ENCODE results near the gene MSANTD1. TPM values are rescaled to one million over a fixed set of nuclear protein-coding genes. Genes with fewer than 3 reads are reported as not detected.

The MSANTD1 gene
- polyA plus RNA-seq, 1 experiment, result 0.04 TPM

GRCh38 chr4:3263053-3263875 is 14.3 kb downstream of the MSANTD1 start:
- Histone ChIP-seq H3K27me3 (ENCODE audit: control insufficient read depth, insufficient read depth, low read length) (peaks cover 22% of the 10 kb centered on the region), H3K4me3 (ENCODE audit: low read depth, low read length) (no peak overlapping the region), H3K9me3 (ENCODE audit: control insufficient read depth, insufficient read depth, low read length) (no peaks in the 10 kb centered on the region; the same call in 1 of the 2 replicates), H3K27ac (ENCODE audit: low read depth, low read length) (no peak overlapping the region)
- POLR2A ChIA-PET, result no interaction called here
- TF ChIP-seq CTCF (IDR thresholded peaks at IDR 0.05; ENCODE audit: low read depth, low read length), result no peak
- CTCF ChIA-PET, result no interaction called here
- DNase-seq (ENCODE audit: low read depth, low spot score), result no peak

GRCh38 chr4:3263876-3264193 is 14.9 kb downstream of the MSANTD1 start:
- Histone ChIP-seq H3K27ac (ENCODE audit: low read depth, low read length) (no peak overlapping the region), H3K4me3 (ENCODE audit: low read depth, low read length) (no peak overlapping the region), H3K9me3 (ENCODE audit: control insufficient read depth, insufficient read depth, low read length) (no peaks in the 10 kb centered on the region; the same call in 1 of the 2 replicates), H3K27me3 (ENCODE audit: control insufficient read depth, insufficient read depth, low read length) (peaks cover 25% of the 10 kb centered on the region)
- ChIA-PET CTCF (no interaction called here), POLR2A (no interaction called here)
- no peak for DNase-seq (ENCODE audit: low read depth, low spot score)
- no peak for TF ChIP-seq CTCF (IDR thresholded peaks at IDR 0.05; ENCODE audit: low read depth, low read length)

- Histone ChIP-seq H3K27me3 (ENCODE audit: control insufficient read depth, insufficient read depth, low read length) (peaks cover 36% of the 10 kb centered on the region), H3K4me3 (ENCODE audit: low read depth, low read length) (no peak overlapping the region), H3K27ac (ENCODE audit: low read depth, low read length) (no peak overlapping the region), H3K9me3 (ENCODE audit: control insufficient read depth, insufficient read depth, low read length) (no peaks in the 10 kb centered on the region; the same call in 1 of the 2 replicates)
- POLR2A ChIA-PET, result no interaction called here
- CTCF ChIA-PET, result interaction anchor here (0.7 kb wide), 1 partner anchor 214 kb away, joined by 3 read pairs; no protein-coding TSS in a partner anchor
- DNase-seq (ENCODE audit: low read depth, low spot score), result no peak
- no peak for TF ChIP-seq CTCF (IDR thresholded peaks at IDR 0.05; ENCODE audit: low read depth, low read length)
These were observed 17.1 kb downstream of the MSANTD1 start for GRCh38 chr4:3266076-3266475.

GRCh38 chr4:3267576-3268394 is 18.8 kb downstream of the MSANTD1 start:
- no peak for TF ChIP-seq CTCF (IDR thresholded peaks at IDR 0.05; ENCODE audit: low read depth, low read length)
- Histone ChIP-seq H3K4me3 (ENCODE audit: low read depth, low read length) (no peak overlapping the region), H3K9me3 (ENCODE audit: control insufficient read depth, insufficient read depth, low read length) (no peaks in the 10 kb centered on the region; the same call in 1 of the 2 replicates), H3K27me3 (ENCODE audit: control insufficient read depth, insufficient read depth, low read length) (peaks cover 33% of the 10 kb centered on the region), H3K27ac (ENCODE audit: low read depth, low read length) (no peak overlapping the region)
- ChIA-PET POLR2A (no interaction called here), CTCF (interaction anchor here (0.6 kb wide), 1 partner anchor 122 kb away, joined by 3 read pairs; no protein-coding TSS in a partner anchor)
- no peak for DNase-seq (ENCODE audit: low read depth, low spot score)

Data from AG04450 (cell line).